Motor neuron (in vitro differentiated cells): Measurements from ENCODE around the gene SLC38A5. TPM values are rescaled to one million over a fixed set of nuclear protein-coding genes. Genes with fewer than 3 reads are reported as not detected.

ENCODE experiments used
- ATAC-seq, 8 experiments: fragments of 200-7000 bp; cut with Tn5 transposase; replicated peaks in 6 of 8; 2 replicates each; pipeline ENCODE4 v1.8.0; 2021; ENCODE audit warnings: mild to moderate bottlenecking in 8 of 8, moderate library complexity in 8 of 8
- H3K27ac ChIP-seq, 2 donors: fragments of 250-450 bp; sonication (Bioruptor Pico); 2 replicates each; pipeline ENCODE4 v1.9.0; 2021; ENCODE audit warnings: antibody characterized with exemption in 2 of 2, mild to moderate bottlenecking in 2 of 2, moderate library complexity in 1 of 2
- H3K4me1 ChIP-seq, 2 donors: fragments of 250-450 bp; sonication (Bioruptor Pico); replicated peaks in 1 of 2; 2 replicates each; pipeline ENCODE4 v1.6.1; 2021; ENCODE audit warnings: antibody characterized with exemption in 2 of 2, mild to moderate bottlenecking in 2 of 2, moderate library complexity in 1 of 2
- H3K4me3 ChIP-seq, 5 donors: fragments of 250-450 bp; sonication (Bioruptor Pico); 2 replicates each; pipeline ENCODE4 v1.9.0; 2021; ENCODE audit warnings: antibody characterized with exemption in 5 of 5, mild to moderate bottlenecking in 5 of 5, moderate library complexity in 4 of 5
- WGBS, 10 experiments: fragments of 450-650 bp; shearing (Covaris generic); methylation state at CpG; one replicate each; pipeline ENCODE4 v1.0.0; 2022; 5-methylcytosine and 5-hydroxymethylcytosine counted together
- in situ Hi-C, 9 experiments: fragments of 400-800 bp; cut with MboI; loops; one replicate each; pipeline ENCODE4 v1.15.0; 2021; ENCODE audit warnings: low sequenced_read_pairs in 9 of 9, low pct_unique_long_range_greater_than_20kb in 2 of 9; ENCODE audit not compliant: unreplicated experiment in 9 of 9
- total RNA-seq, 8 experiments: library from RNA; unstranded; fragments of 300-600 nt; gene quantifications; 2 replicates each; pipeline versions ENCODE4 v1.2.3 to v1.2.4, GENCODE V29; 2022

The SLC38A5 gene
- total RNA-seq, 8 experiments from 2014 or later = 0.27 to 169 (median 2.6) TPM

DNA sequence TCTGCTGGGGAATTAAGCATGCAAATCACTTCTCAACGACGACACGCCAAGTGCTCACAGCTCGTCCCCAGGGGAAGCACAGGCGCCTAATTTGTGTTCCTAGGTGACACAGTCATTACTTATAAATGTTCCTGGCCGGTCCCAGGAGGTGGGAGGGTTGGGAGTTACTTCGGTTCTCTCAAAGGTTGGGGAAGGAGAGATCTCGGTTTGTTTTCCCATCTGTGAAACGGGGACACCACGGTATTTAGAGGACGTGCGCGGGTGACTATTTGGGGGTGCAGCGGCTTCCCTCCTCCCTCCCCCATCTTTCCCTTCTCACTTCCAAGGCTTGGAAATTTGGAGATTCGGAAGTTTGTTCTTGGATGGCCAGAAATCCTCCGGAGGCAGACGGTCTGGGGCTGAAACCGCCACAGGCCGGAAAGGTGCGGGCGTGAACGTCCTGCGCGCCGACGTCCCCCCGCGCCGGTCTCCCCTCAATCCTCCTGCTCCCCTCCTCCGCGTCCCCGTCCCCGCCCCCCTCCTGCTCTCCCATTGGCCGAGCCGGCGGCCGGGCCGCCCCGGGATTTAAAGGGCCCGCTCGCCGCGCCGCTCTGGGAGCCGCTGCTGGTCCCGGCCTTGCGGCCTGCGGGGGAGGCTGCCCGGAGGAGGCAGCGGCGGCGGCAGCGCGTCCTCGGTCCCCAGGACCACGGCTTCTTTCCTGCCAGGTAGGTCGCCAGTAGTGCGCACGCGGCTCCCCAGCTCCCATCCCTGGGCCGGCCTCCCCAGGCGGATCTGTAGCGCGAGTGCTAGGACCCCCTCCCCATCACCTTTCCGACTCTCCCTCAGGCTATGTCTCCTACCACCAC is 38.6 kb upstream of the SLC38A5 start, which contains the start of gene PORCN:
PORCN (plus strand) TSS at position 593 of the 845 bp plus-strand sequence. CDS start 829 bp downstream, outside the sequence.
- ATAC-seq = peak; percentile 93 to 97 (median 94)
- peak within 1 kb of the TSS; percentile 69 to 79 for H3K27ac ChIP-seq
- H3K4me1 ChIP-seq = no peaks in the 10 kb centered on the region

DNA sequence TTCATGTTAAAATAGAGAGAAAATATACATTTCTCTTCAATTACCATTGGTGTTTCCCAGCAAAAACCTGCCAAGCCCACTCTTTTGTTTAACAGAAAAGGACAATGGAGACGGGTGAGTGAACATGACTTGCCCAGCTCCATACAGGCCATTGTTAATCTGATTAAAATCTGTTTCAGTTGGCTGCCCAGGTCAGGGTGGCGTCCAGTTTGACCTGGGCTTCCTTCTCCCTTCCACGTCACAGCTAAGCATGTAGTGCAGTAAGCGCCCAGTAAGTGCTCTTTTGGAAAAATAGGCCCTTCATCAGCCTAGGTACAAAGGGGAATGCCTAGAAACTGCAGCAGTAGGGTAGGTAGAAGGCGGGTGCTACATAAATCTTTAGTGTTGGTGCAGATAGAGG is 37.2 kb upstream of the SLC38A5 start:
- 0 to 100% (median 36%) methylated on average over 1 to 5 of the region's 5 CpGs; no CpG with 5 or more reads in 5 of the 10 experiments for WGBS, 10 experiments
- H3K4me1 ChIP-seq = no peaks in the 10 kb centered on the region
- in situ Hi-C loops = no loop called here
- no peak overlapping the region for H3K27ac ChIP-seq
- H3K4me3 ChIP-seq = no peak overlapping the region
- ATAC-seq = no peak

More for the DNA sequence above, 38.6 kb upstream of the SLC38A5 start, which contains the start of gene PORCN:
- 0% methylated on average over 2 of the region's 65 CpGs; no CpG with 5 or more reads in 9 of the 10 experiments for WGBS, 10 experiments
- H3K4me3 ChIP-seq = peak within 1 kb of the TSS; percentile 53 to 88 (median 73)
- in situ Hi-C loops = no loop called here

DNA sequence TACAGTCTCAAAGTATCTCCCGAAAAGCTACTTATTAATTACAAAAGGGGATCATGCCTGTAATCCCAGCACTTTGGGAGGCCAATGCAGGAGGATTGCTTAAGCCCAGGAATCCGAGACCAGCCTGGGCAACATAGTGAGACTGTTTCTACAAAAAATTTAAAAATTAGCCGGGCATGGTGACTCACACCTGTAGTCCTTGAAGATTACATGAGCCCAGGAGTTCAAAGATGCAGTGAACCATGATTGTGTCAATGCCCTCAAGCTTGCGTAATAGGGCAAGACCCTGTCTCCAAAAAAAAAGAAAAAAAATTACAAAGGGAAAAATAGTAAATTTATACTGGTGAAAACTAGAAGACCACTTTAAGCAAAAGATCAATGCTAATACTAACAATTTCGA is 35.4 kb upstream of the SLC38A5 start:
- no peak overlapping the region for H3K27ac ChIP-seq
- H3K4me3 ChIP-seq = no peak overlapping the region
- no peak for ATAC-seq
- H3K4me1 ChIP-seq = no peaks in the 10 kb centered on the region
- WGBS, 10 experiments = 71 to 100% (median 83%) methylated on average over 1 to 5 of the region's 5 CpGs; no CpG with 5 or more reads in 3 of the 10 experiments
- in situ Hi-C loops = no loop called here

DNA sequence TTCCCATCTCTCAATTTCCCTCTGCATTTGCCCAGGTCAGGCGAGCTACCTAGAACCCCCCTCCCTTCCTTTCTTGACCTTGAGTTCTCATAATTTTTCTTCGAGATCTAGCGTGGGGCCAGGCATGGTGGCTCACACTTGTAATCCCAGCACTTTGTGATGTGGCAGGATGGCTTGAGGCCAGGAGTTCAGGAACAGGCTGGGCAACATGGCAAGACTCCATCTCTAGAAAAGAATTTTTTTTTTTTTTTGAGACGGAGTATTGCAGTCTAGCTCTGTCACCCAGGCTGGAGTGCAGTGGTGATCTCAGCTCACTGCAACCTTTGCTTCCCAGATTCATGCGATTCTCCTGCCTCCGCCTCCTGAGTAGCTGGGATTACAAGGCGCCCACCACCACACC is 34.2 kb upstream of the SLC38A5 start:
- WGBS, 10 experiments = 60 to 100% (median 100%) methylated on average over 1 to 2 of the region's 7 CpGs; no CpG with 5 or more reads in 7 of the 10 experiments

DNA sequence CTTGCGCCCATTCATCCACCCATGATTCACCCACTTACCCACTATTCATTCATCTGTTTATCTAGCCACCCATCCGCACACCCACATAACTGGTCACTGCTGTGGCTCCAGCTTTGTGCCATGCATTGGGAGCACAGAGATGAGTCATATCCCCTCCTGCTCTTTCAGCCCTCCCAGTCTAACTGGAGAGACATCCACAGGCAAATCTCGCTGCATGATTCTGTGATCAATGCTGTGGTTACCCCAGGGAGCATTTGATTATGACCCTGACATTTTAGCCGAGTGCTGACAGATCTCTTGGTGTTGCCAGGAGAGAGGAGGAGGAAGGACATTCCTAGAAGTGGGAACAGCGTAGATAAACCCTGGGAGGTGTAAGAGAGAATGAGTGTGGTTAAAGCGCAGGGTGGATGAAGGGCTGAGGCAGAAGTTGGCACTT is 28.3 kb upstream of the SLC38A5 start:
- Histone ChIP-seq H3K27ac (no peak overlapping the region), H3K4me3 (no peak overlapping the region), H3K4me1 (peaks cover 0 to 2% of the 10 kb centered on the region in 2 donors)
- 28% methylated on average over 4 of the region's 6 CpGs; no CpG with 5 or more reads in 9 of the 10 experiments for WGBS, 10 experiments
- peak in 7 of 8 experiments; percentile 48 to 82 (median 79) for ATAC-seq
- in situ Hi-C loops = loop anchor here in 1 of 9 experiments (25.0 kb wide), 1 partner anchor 411 kb away; no protein-coding TSS in a partner anchor

More for the DNA sequence above, 34.2 kb upstream of the SLC38A5 start:
- no peak for ATAC-seq
- Histone ChIP-seq H3K27ac (no peak overlapping the region), H3K4me1 (no peaks in the 10 kb centered on the region), H3K4me3 (no peak overlapping the region)
- in situ Hi-C loops = no loop called here

DNA sequence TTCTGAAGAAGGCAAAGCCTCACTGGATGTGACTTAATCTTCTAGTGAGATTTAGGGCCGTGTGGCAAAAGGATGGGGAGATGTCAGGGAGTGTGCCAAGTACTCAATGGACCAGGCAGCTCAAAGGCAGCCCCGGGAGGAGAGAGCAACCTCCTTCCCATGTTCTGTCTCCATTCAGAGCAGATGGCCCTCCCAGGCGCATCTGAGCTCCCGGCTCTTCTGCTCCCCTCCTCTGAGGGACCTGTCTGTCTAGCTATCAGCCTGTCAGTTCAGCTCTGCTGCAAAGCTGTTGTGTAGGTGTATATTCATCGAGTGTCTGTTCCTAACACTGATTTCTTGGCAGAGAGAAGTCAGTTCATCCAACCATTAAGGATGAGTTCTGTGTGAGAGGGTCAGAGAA is 27.8 kb upstream of the SLC38A5 start:
- H3K27ac ChIP-seq = no peak overlapping the region
- peak in 3 of 8 experiments; percentile 3 to 17 (median 7) for ATAC-seq
- WGBS, 10 experiments = 14 to 33% methylated on average over 1 to 3 of the region's 5 CpGs; no CpG with 5 or more reads in 8 of the 10 experiments
- in situ Hi-C loops = loop anchor here in 1 of 9 experiments (25.0 kb wide), 1 partner anchor 411 kb away; no protein-coding TSS in a partner anchor
- peaks cover 0 to 2% of the 10 kb centered on the region in 2 donors for H3K4me1 ChIP-seq
- no peak overlapping the region for H3K4me3 ChIP-seq

DNA sequence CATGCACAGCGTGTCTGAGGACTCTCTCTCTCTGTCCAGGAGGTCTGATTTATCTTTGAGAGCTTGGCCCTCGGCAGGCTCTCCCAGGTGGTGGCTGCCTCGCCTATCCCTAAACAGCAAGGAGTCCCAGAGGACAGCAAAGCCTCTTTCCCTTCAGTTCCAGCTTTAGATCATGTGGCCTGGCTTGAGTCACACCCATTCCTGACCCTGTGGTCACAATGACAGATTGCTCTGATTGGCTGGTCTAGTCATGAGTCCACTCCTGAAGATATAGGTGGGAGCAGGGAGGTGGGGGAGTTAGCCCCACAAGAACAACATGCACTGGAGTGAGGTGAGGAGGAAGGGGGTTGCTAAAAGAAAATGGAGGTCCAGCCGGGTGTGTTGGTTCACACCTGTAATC is 26.6 kb upstream of the SLC38A5 start:
- WGBS, 10 experiments = 50% methylated on average over 2 of the region's 4 CpGs; no CpG with 5 or more reads in 9 of the 10 experiments
- peak in 2 of 8 experiments; percentile 29 to 30 for ATAC-seq
- in situ Hi-C loops = loop anchor here in 1 of 9 experiments (25.0 kb wide), 1 partner anchor 409 kb away; no protein-coding TSS in a partner anchor
- Histone ChIP-seq H3K4me3 (no peak overlapping the region), H3K27ac (no peak overlapping the region), H3K4me1 (peaks cover 0 to 2% of the 10 kb centered on the region in 2 donors)

DNA sequence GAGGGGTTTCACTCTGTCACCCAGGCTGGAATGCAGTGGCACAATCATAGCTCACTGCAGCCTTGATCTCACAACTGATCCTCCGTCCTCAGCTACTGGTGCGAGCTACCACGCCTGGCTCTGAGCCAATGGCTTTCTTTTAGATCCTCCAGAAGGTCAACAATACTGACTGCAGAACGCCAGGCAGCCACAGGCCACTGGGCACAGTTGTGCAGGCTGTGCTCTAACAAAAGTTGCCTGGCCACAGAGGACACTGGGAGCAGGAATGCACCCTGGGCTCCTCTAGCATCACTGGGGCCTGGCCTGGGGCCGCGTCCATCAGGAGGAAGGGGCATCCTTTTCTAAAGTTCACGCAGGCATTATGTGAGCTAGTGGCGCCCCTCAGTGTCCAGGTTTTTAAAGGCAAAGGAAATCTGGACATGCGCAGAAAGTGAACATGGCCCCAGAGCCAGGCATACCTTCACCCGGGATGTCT is 23.9 kb upstream of the SLC38A5 start:
- H3K4me1 ChIP-seq = peaks cover 0 to 2% of the 10 kb centered on the region in 2 donors
- no peak overlapping the region for H3K27ac ChIP-seq
- in situ Hi-C loops = loop anchor here in 1 of 9 experiments (25.0 kb wide), 1 partner anchor 407 kb away; no protein-coding TSS in a partner anchor
- H3K4me3 ChIP-seq = no peak overlapping the region
- WGBS, 10 experiments = 20 to 100% (median 88%) methylated on average over 1 to 3 of the region's 10 CpGs; no CpG with 5 or more reads in 7 of the 10 experiments
- ATAC-seq = peak; percentile 54 to 97 (median 74)

DNA sequence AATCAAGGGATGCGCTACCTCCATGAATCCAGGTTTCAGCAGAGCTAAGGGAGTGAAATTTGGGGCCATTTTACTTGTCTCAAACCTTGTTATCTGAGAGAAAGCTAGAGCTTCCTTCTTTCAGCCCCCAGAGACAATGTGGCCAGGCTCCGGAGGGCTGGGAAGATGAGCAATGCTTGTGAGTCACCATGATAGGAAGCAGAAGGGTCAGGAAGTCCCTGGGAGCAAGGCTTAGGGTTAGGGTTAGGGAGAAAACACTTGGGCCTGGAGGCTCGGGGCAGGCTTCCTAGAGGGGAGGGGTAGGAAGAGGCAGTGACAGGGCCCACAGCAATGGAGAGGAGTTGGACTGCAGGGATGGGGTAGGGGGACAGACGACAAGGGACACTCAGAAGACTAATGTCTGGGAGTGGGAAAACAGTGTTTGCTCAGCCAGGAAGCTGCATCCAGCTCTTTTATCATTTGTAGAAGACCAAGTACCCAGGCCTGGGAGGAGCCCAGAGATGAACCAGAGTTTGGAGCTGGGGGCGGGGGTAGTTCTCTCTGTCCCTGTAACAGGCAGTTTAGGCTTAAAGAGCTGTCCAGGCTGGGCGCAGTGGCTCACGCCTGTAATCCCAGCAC is 22.3 kb upstream of the SLC38A5 start:
- in situ Hi-C loops = loop anchor here in 1 of 9 experiments (25.0 kb wide), 1 partner anchor 405 kb away; no protein-coding TSS in a partner anchor
- H3K27ac ChIP-seq = no peak overlapping the region
- whole genome bisulfite sequencing, 10 experiments = 49 to 67% methylated on average over 1 to 5 of the region's 7 CpGs; no CpG with 5 or more reads in 8 of the 10 experiments
- ATAC-seq = no peak
- no peaks in the 10 kb centered on the region for H3K4me1 ChIP-seq
- no peak overlapping the region for H3K4me3 ChIP-seq

DNA sequence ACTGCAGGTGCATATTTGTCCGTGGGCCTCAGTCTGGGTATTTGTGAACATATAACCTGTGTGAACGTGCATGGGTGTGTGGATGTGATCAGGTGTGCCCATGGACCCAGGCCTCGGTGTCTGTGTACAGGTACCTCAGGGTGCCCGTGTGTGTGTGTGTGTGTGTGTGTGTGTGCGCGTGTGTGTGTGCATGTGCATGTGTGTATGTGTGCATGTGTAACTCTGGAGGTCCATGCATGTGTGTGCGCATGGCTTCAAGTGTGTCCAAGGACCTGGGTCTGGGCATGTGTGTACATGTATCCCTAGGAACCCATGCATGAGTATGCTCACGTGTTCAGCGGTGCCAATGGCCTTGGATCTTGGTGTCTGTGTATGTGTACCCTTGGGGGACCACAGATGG is 21.7 kb upstream of the SLC38A5 start:
- no peak overlapping the region for H3K4me3 ChIP-seq
- no peaks in the 10 kb centered on the region for H3K4me1 ChIP-seq
- 63% methylated on average over 4 of the region's 9 CpGs; no CpG with 5 or more reads in 9 of the 10 experiments for WGBS, 10 experiments
- no peak overlapping the region for H3K27ac ChIP-seq
- in situ Hi-C loops = loop anchor here in 1 of 9 experiments (25.0 kb wide), 1 partner anchor 405 kb away; no protein-coding TSS in a partner anchor
- ATAC-seq = no peak

DNA sequence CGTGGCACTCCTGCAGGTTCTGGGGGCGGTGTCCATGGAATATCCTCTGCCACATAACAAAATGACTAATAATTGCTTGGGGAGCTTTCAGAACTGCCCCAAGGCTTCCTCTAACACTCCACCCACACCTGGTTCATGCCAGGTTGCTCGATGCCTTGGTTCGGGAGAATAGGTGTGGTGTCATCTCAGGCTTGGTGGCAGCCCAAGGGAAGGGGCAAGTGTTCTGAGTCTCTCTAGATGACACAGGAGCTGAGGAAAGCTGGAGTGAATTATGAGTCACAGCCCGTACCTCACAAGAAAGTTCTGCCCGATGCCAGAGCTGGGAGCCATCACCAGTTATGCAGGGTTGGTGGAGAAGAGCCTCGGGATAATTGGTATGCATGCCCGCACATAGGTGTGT is 20.6 kb upstream of the SLC38A5 start:
- H3K4me3 ChIP-seq = no peak overlapping the region
- WGBS, 10 experiments = 33 to 70% (median 53%) methylated on average over 1 to 3 of the region's 8 CpGs; no CpG with 5 or more reads in 7 of the 10 experiments
- no peak overlapping the region for H3K27ac ChIP-seq
- H3K4me1 ChIP-seq = no peaks in the 10 kb centered on the region
- no peak for ATAC-seq
- in situ Hi-C loops = loop anchor here in 1 of 9 experiments (25.0 kb wide), 1 partner anchor 403 kb away; no protein-coding TSS in a partner anchor

DNA sequence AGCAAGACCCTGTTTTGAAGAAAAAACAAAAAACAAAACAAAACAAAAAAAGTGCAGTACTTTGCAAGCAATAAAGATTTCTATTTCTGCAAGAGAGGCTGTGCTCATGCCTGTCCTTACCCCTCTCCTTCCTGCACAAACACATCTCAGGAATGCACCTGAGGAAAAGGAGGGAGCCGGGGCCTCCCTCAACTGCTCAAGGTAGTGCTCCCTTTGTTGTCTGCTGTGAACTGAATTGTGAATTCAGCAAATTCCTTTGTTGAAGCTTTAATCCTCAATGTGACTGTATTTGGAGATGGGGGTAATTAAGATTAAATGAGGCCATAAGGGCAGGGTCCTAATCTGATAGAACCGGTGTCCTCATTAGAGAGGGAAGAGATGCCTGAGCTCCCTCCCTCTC is 19.8 kb upstream of the SLC38A5 start:
- in situ Hi-C loops = loop anchor here in 1 of 9 experiments (25.0 kb wide), 1 partner anchor 403 kb away; no protein-coding TSS in a partner anchor
- no peak overlapping the region for H3K4me3 ChIP-seq
- H3K27ac ChIP-seq = no peak overlapping the region
- no peaks in the 10 kb centered on the region for H3K4me1 ChIP-seq
- 69% methylated on average over 2 of the region's 2 CpGs; no CpG with 5 or more reads in 9 of the 10 experiments for WGBS, 10 experiments
- no peak for ATAC-seq
